H1 (cell line): Measurements from ENCODE around the gene DACT3. TPM values are rescaled to one million over a fixed set of nuclear protein-coding genes. Genes with fewer than 3 reads are reported as not detected.

Experiments used
- CTCF ChIA-PET: fragments of 300-600 bp; sonication (Branson Sonifier 250); formaldehyde crosslinking; loops from one replicate; lab custom pipeline; 2021; ENCODE audit not compliant: partially characterized antibody; lab: Charles Lee
- POLR2A ChIA-PET: fragments of 300-600 bp; sonication (Branson Sonifier 250); formaldehyde crosslinking; loops from one replicate; lab custom pipeline; 2021; ENCODE audit warnings: inconsistent platforms; ENCODE audit not compliant: partially characterized antibody; lab: Charles Lee
- DNase-seq, 2 experiments: peaks; one replicate each; pipeline versions ENCODE4 v3.0.0 to v3.0.0-alpha.2; 2010 to 2022; ENCODE audit warnings: low spot score in 2 of 2, low read depth in 1 of 2, mixed read lengths in 1 of 2
- FAIRE-seq: peaks from 2 replicates; lab custom pipeline; 2011; peaks lifted over from hg19 to GRCh38; lab: Jason Lieb, UNC
- H2AFZ ChIP-seq: 2 replicates; pipeline ENCODE4 v1.8.1; 2012; ENCODE audit warnings: low read length, inconsistent platforms
- H2AK5ac ChIP-seq: 2 replicates; pipeline ENCODE4 v1.6.1; 2013; ENCODE audit warnings: low read depth, low read length
- H2BK120ac ChIP-seq: replicated peaks from 2 replicates; pipeline ENCODE3; 2013; ENCODE audit warnings: low read depth, low read length, inconsistent platforms
- H2BK12ac ChIP-seq: 2 replicates; pipeline ENCODE4 v1.6.1; 2013; ENCODE audit warnings: low read depth, low read length
- H2BK15ac ChIP-seq: 2 replicates; pipeline ENCODE4 v1.6.1; 2013; ENCODE audit warnings: low read length
- H2BK20ac ChIP-seq: 2 replicates; pipeline ENCODE4 v1.6.1; 2013; ENCODE audit warnings: low read length
- H2BK5ac ChIP-seq: 2 replicates; pipeline ENCODE4 v1.6.1; 2013; ENCODE audit warnings: low read depth, low read length
- H3K14ac ChIP-seq: 2 replicates; pipeline ENCODE4 v1.6.1; 2013; ENCODE audit warnings: inconsistent platforms; ENCODE audit not compliant: insufficient read length
- H3K18ac ChIP-seq: 2 replicates; pipeline ENCODE4 v1.6.1; 2013; ENCODE audit warnings: low read length; ENCODE audit errors: extremely low read depth
- H3K23ac ChIP-seq: 2 replicates; pipeline ENCODE4 v1.6.1; 2013; ENCODE audit warnings: inconsistent platforms; ENCODE audit not compliant: insufficient read length
- H3K23me2 ChIP-seq: 2 replicates; pipeline ENCODE4 v1.6.1; 2013; ENCODE audit warnings: low read depth, low read length
- H3K27ac ChIP-seq: 2 replicates; pipeline ENCODE4 v1.6.1; 2011; ENCODE audit warnings: low read depth, low read length, inconsistent platforms
- H3K27me3 ChIP-seq, 4 experiments: replicated peaks in 1 of 4; 1 replicate in 1 of 4; 2 replicates in 3 of 4; pipeline versions ENCODE4 v1.6.1 to v1.8.1; 2011 to 2013; ENCODE audit warnings: low read length in 3 of 4, mild to moderate bottlenecking in 3 of 4, inconsistent platforms in 2 of 4, mixed read lengths in 2 of 4, moderate library complexity in 1 of 4; ENCODE audit not compliant: control insufficient read depth in 3 of 4, insufficient read depth in 3 of 4; ENCODE audit errors: extremely low read depth in 1 of 4
- H3K36me3 ChIP-seq, 4 experiments: 2 replicates each; pipeline versions ENCODE4 v1.6.1 to v1.8.1; 2011 to 2013; ENCODE audit warnings: mild to moderate bottlenecking in 4 of 4, low read length in 3 of 4, moderate library complexity in 2 of 4, control low read depth in 1 of 4, inconsistent platforms in 1 of 4; ENCODE audit not compliant: insufficient read depth in 4 of 4, control insufficient read depth in 2 of 4
- H3K4ac ChIP-seq: replicated peaks from 2 replicates; pipeline ENCODE3; 2013; ENCODE audit warnings: low read length, low read depth, mixed read lengths, inconsistent platforms; ENCODE audit not compliant: insufficient read length
- H3K4me1 ChIP-seq, 4 experiments: replicated peaks in 1 of 4; 1 replicate in 1 of 4; 2 replicates in 3 of 4; pipeline versions ENCODE4 v1.6.1 to v1.8.1; 2011 to 2013; ENCODE audit warnings: low read length in 3 of 4, inconsistent platforms in 2 of 4, mixed read lengths in 1 of 4; ENCODE audit not compliant: insufficient read depth in 4 of 4, control insufficient read depth in 3 of 4
- H3K4me2 ChIP-seq, 2 experiments: 2 replicates each; pipeline versions ENCODE4 v1.6.1 to v1.8.1; 2011 to 2013; ENCODE audit warnings: low read depth in 2 of 2, low read length in 2 of 2, control low read depth in 1 of 2, inconsistent platforms in 1 of 2, mild to moderate bottlenecking in 1 of 2; ENCODE audit not compliant: insufficient read depth in 1 of 2
- H3K4me3 ChIP-seq, 4 experiments: fragments of 200-600, 300-600 bp in 1 of 4; sonication (generic), shearing (Covaris generic), sonication (Bioruptor Twin) in 1 of 4; 2 replicates each; pipeline versions ENCODE4 v1.5.1 to v1.8.1; 2011 to 2016; ENCODE audit warnings: low read length in 4 of 4, low read depth in 3 of 4, control low read depth in 2 of 4, inconsistent platforms in 2 of 4, mild to moderate bottlenecking in 2 of 4, mixed read lengths in 1 of 4, moderate library complexity in 1 of 4; ENCODE audit not compliant: insufficient read depth in 2 of 4; ENCODE audit errors: extremely low read depth in 1 of 4
- H3K56ac ChIP-seq: replicated peaks from 2 replicates; pipeline ENCODE3; 2013; ENCODE audit warnings: low read depth, mild to moderate bottlenecking, mixed read lengths, low read length, inconsistent platforms; ENCODE audit not compliant: insufficient read length
- H3K79me1 ChIP-seq: 2 replicates; pipeline ENCODE4 v1.6.1; 2013; ENCODE audit warnings: low read depth, low read length, control low read depth
- H3K79me2 ChIP-seq, 2 experiments: 2 replicates each; pipeline versions ENCODE4 v1.6.1 to v1.8.1; 2012 to 2013; ENCODE audit warnings: low read length in 2 of 2, mild to moderate bottlenecking in 2 of 2, inconsistent platforms in 1 of 2; ENCODE audit not compliant: insufficient read depth in 2 of 2, control insufficient read depth in 1 of 2
- H3K9ac ChIP-seq, 4 experiments: replicated peaks in 1 of 4; 1 replicate in 1 of 4; 2 replicates in 3 of 4; pipeline versions ENCODE4 v1.6.1 to v1.8.1; 2011 to 2013; ENCODE audit warnings: low read depth in 3 of 4, low read length in 3 of 4, control low read depth in 2 of 4, mild to moderate bottlenecking in 2 of 4, moderate library complexity in 2 of 4, inconsistent platforms in 1 of 4; ENCODE audit errors: extremely low read depth in 1 of 4
- H3K9me3 ChIP-seq, 2 experiments: 2 replicates each; pipeline versions ENCODE4 v1.6.1 to v1.8.1; 2012 to 2013; ENCODE audit warnings: mild to moderate bottlenecking in 2 of 2, moderate library complexity in 2 of 2, control low read depth in 1 of 2, inconsistent platforms in 1 of 2, low read depth in 1 of 2, low read length in 1 of 2, mixed read lengths in 1 of 2; ENCODE audit not compliant: insufficient read depth in 2 of 2
- H4K20me1 ChIP-seq, 2 experiments: replicated peaks in 1 of 2; 2 replicates each; pipeline versions ENCODE3 to v1.8.1; 2011 to 2013; ENCODE audit warnings: inconsistent platforms in 2 of 2, low read length in 2 of 2, mild to moderate bottlenecking in 1 of 2; ENCODE audit not compliant: insufficient read depth in 2 of 2, control insufficient read depth in 1 of 2
- H4K5ac ChIP-seq: 2 replicates; pipeline ENCODE4 v1.6.1; 2013; ENCODE audit warnings: low read length, low read depth, mixed read lengths, inconsistent platforms; ENCODE audit not compliant: insufficient read length
- H4K8ac ChIP-seq: 2 replicates; pipeline ENCODE4 v1.8.0; 2013; ENCODE audit warnings: mild to moderate bottlenecking, moderate library complexity, low read length, inconsistent platforms; ENCODE audit not compliant: insufficient read depth; ENCODE audit errors: extremely low read depth
- H4K91ac ChIP-seq: replicated peaks from 2 replicates; pipeline ENCODE3; 2013; ENCODE audit warnings: low read length, mixed read lengths, inconsistent platforms; ENCODE audit not compliant: insufficient read length
- WGBS, 2 experiments: shearing (Covaris generic) in 1 of 2; methylation state at CpG; one replicate each; pipeline versions ENCODE4 v1.1.6 to v1.1.7; 2013 to 2015; ENCODE audit warnings: low lambda C conversion rate in 2 of 2, mixed read lengths in 2 of 2, inconsistent platforms in 1 of 2, low coverage in 1 of 2, missing lambda C conversion rate in 1 of 2; ENCODE audit not compliant: insufficient replicate concordance in 2 of 2, insufficient coverage in 1 of 2, insufficient read length in 1 of 2; ENCODE audit errors: extremely low coverage in 1 of 2, missing lambda C conversion rate in 1 of 2; 5-methylcytosine and 5-hydroxymethylcytosine counted together
- polyA plus RNA-seq, 7 experiments: library from polyadenylated mRNA; depleted of rRNA in 3 of 7; stranded (reverse) in 5 of 7; unstranded in 2 of 7; fragments of >200 nt in 5 of 7; fragments of 200-250 nt in 2 of 7; gene quantifications; 1 replicate in 5 of 7; 2 replicates in 1 of 7; 4 replicates in 1 of 7; pipeline versions ENCODE4 v1.2.1 to v1.2.3, GENCODE V29; 2011 to 2013; ENCODE audit warnings: missing spikeins in 2 of 7, mixed read lengths in 2 of 7
- total RNA-seq: library from RNA; stranded (reverse); fragmentation: NEBNext Ultra II Directional; extraction: Animal tissue kit (Norgen Biotek cat#: 25700); gene quantifications from 2 replicates; pipeline ENCODE4 v1.2.1, GENCODE V29; 2021
- TF ChIP-seq, protein P1 (sequence below): IDR thresholded peaks from 2 replicates; pipeline ENCODE4 v1.6.1; 2011; ENCODE audit warnings: low read depth, mild to moderate bottlenecking, low read length; ENCODE audit not compliant: insufficient read depth

DACT3 gene
- total and polyA plus RNA-seq, 2 of the 8 experiments (the other 6 are each of a cell fraction or from before 2014, with no cell fraction given): 1.8 to 2.0 TPM

DNA sequence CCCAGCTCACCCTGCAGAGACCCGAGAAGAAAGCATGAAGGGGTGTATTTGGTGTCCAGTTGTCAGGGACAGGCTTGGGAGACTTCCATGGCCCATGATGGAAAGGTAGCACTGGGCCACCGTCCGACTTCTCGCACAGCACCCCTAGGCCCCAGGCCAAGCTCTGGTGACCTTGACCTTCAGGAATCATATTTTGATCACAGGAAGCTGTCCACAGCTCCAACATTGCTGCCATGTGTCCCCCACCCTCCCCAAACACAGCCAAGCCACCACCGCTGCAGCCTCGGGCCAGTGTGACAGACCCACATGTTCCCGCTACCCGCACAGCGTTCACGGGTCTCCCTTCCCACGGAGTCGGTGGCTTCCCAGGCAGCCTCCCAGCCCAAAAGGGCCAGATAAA is 35.3 kb downstream of the DACT3 start:
- H3K18ac ChIP-seq: no peak overlapping the region
- H4K8ac ChIP-seq: no peak overlapping the region
- ChIA-PET CTCF (interaction anchor here (0.8 to 15.3 kb wide), 6 partner anchors 8 to 95 kb away, joined by 3 to 309 read pairs (median 6); partner anchors contain the start of gene CALM3), POLR2A (interaction anchor here (0.6 to 1.1 kb wide), 3 partner anchors 18 to 243 kb away, joined by 3 to 4 read pairs (median 4); no protein-coding TSS in a partner anchor)
- H3K79me2 ChIP-seq: no peaks in the 10 kb centered on the region
- H3K27me3 ChIP-seq: no peaks in the 10 kb centered on the region
- no peak overlapping the region for H2BK20ac ChIP-seq
- no peak overlapping the region for H2BK15ac ChIP-seq
- H2BK12ac ChIP-seq: 0 out of 2 replicates have a peak overlapping the region, but pooled peaks have one; percentile 27
- H3K4ac ChIP-seq: no peak overlapping the region
- no peaks in the 10 kb centered on the region for H3K9me3 ChIP-seq
- H3K23me2 ChIP-seq: no peaks in the 10 kb centered on the region
- H2AK5ac ChIP-seq: no peak overlapping the region
- H3K56ac ChIP-seq: no peak overlapping the region
- H2BK120ac ChIP-seq: no peak overlapping the region
- no peak overlapping the region for H3K9ac ChIP-seq
- no peak overlapping the region for H4K91ac ChIP-seq
- no peak overlapping the region for H3K4me3 ChIP-seq
- DNase-seq (no peak), FAIRE-seq (no peak)
- no peak overlapping the region for H4K5ac ChIP-seq
- H3K4me1 ChIP-seq: peaks cover 0 to 14% (median 6%) of the 10 kb centered on the region in 4 experiments; a peak in 6 of 7 replicates
- H2BK5ac ChIP-seq: no peak overlapping the region
- WGBS, 2 experiments: 82% methylated on average over 12 of the region's 12 CpGs; no CpG with 5 or more reads in 1 of the 2 experiments
- H3K14ac ChIP-seq: no peak overlapping the region
- H3K27ac ChIP-seq: no peak overlapping the region
- H2AFZ ChIP-seq: no peak overlapping the region
- no peak overlapping the region for H3K23ac ChIP-seq
- H3K4me2 ChIP-seq: no peak overlapping the region
- no peaks in the 10 kb centered on the region for H3K36me3 ChIP-seq
- no peaks in the 10 kb centered on the region for H3K79me1 ChIP-seq
- H4K20me1 ChIP-seq: no peaks in the 10 kb centered on the region
- TF ChIP-seq, protein P1, sequence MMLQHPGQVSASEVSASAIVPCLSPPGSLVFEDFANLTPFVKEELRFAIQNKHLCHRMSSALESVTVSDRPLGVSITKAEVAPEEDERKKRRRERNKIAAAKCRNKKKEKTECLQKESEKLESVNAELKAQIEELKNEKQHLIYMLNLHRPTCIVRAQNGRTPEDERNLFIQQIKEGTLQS: no peak
